Endothelial cell of umbilical vein (primary cell): Measurements from ENCODE around the gene DPP10. TPM values are rescaled to one million over a fixed set of nuclear protein-coding genes. Genes with fewer than 3 reads are reported as not detected.

Experiments used
- BruUV-seq: library from RNA; stranded (reverse); fragments of 400-500 nt; replicated peaks from 2 replicates; lab custom pipeline; 2021; lab: Mats Ljungman, UMichigan
- CTCF ChIA-PET: fragments of 300-600, 350-600 bp; sonication (Branson Sonifier 250); formaldehyde crosslinking; loops from one replicate; lab custom pipeline; 2021; ENCODE audit warnings: antibody characterized with exemption, inconsistent platforms; lab: Charles Lee
- POLR2A ChIA-PET: fragments of 300-600, 350-600 bp; sonication (Branson Sonifier 250); formaldehyde crosslinking; loops from one replicate; lab custom pipeline; 2021; ENCODE audit warnings: antibody characterized with exemption, inconsistent platforms; lab: Charles Lee
- DNase-seq: peaks from one replicate; pipeline ENCODE4 v3.0.0-alpha.2; 2011; ENCODE audit warnings: low read depth, low spot score
- FAIRE-seq: peaks from 2 replicates; lab custom pipeline; 2011; peaks lifted over from hg19 to GRCh38; lab: Jason Lieb, UNC
- H2AFZ ChIP-seq: 2 replicates; pipeline ENCODE4 v1.6.0; 2012; ENCODE audit warnings: low read depth, low read length, control low read depth, inconsistent platforms
- H3K27ac ChIP-seq: 2 replicates; pipeline ENCODE4 v1.5.1; 2011; ENCODE audit warnings: low read depth, mild to moderate bottlenecking, control low read depth, low read length, moderate library complexity; ENCODE audit not compliant: insufficient read depth
- H3K27me3 ChIP-seq, 2 experiments: 2 replicates each; pipeline versions ENCODE4 v1.6.0 to v1.6.1; 2011; ENCODE audit warnings: low read length in 2 of 2, mixed read lengths in 1 of 2; ENCODE audit not compliant: control insufficient read depth in 2 of 2, insufficient read depth in 2 of 2
- H3K36me3 ChIP-seq, 2 experiments: 2 replicates in 1 of 2; 3 replicates in 1 of 2; pipeline ENCODE4 v1.5.1; 2011; ENCODE audit warnings: low read length in 2 of 2, mild to moderate bottlenecking in 1 of 2, moderate library complexity in 1 of 2; ENCODE audit not compliant: control insufficient read depth in 2 of 2, insufficient read depth in 2 of 2; ENCODE audit errors: extremely low read depth in 1 of 2
- H3K4me1 ChIP-seq: 3 replicates; pipeline ENCODE4 v1.5.1; 2011; ENCODE audit warnings: mild to moderate bottlenecking, low read length; ENCODE audit not compliant: control insufficient read depth, insufficient read depth; ENCODE audit errors: extremely low read depth
- H3K4me2 ChIP-seq: 2 replicates; pipeline ENCODE4 v1.6.1; 2011; ENCODE audit warnings: low read length, control low read depth, mixed read lengths; ENCODE audit not compliant: insufficient read depth
- H3K4me3 ChIP-seq, 3 experiments: fragments of 200-600 bp in 1 of 3; sonication (generic), shearing (Covaris generic) in 1 of 3; replicated peaks in 1 of 3; 2 replicates each; pipeline ENCODE4 v1.5.1; 2011 to 2016; ENCODE audit warnings: control low read depth in 3 of 3, low read length in 3 of 3, mild to moderate bottlenecking in 2 of 3, inconsistent platforms in 1 of 3, low read depth in 1 of 3, moderate library complexity in 1 of 3; ENCODE audit not compliant: insufficient read depth in 1 of 3
- H3K79me2 ChIP-seq: 2 replicates; pipeline ENCODE4 v1.6.0; 2012; ENCODE audit warnings: low read length, inconsistent platforms; ENCODE audit not compliant: control insufficient read depth, insufficient read depth
- H3K9ac ChIP-seq: replicated peaks from 2 replicates; pipeline ENCODE3; 2011; ENCODE audit warnings: low read length, control low read depth; ENCODE audit not compliant: insufficient read depth; ENCODE audit errors: extremely low read depth
- H3K9me1 ChIP-seq: replicated peaks from 3 replicates; pipeline ENCODE4 v1.6.0; 2011; ENCODE audit warnings: mild to moderate bottlenecking, low read length; ENCODE audit not compliant: control insufficient read depth, insufficient read depth; ENCODE audit errors: extremely low read depth
- H3K9me3 ChIP-seq: replicated peaks from 2 replicates; pipeline ENCODE4 v1.5.1; 2012; ENCODE audit warnings: low read length, inconsistent platforms; ENCODE audit not compliant: control insufficient read depth, insufficient read depth
- H4K20me1 ChIP-seq: replicated peaks from 2 replicates; pipeline ENCODE3; 2011; ENCODE audit warnings: mild to moderate bottlenecking, low read length; ENCODE audit not compliant: control insufficient read depth, insufficient read depth; ENCODE audit errors: extremely low read depth
- CTCF ChIP-seq, 2 donors: IDR thresholded peaks; 1 replicate in 1 of 2; 2 replicates in 1 of 2; pipeline ENCODE4 v1.5.1; 2011; ENCODE audit warnings: low read length in 2 of 2, mild to moderate bottlenecking in 2 of 2, moderate library complexity in 2 of 2, control low read depth in 1 of 2, inconsistent platforms in 1 of 2, low read depth in 1 of 2; ENCODE audit not compliant: insufficient read depth in 1 of 2; ENCODE audit errors: extremely low read depth in 1 of 2
- EZH2 ChIP-seq: IDR thresholded peaks from 2 replicates; pipeline ENCODE4 v1.6.1; 2012; ENCODE audit warnings: borderline replicate concordance, low read depth, mild to moderate bottlenecking, moderate library complexity, low read length, inconsistent platforms; ENCODE audit not compliant: severe bottlenecking
- FOS ChIP-seq: IDR thresholded peaks from 2 replicates; pipeline ENCODE4 v1.6.1; 2011; ENCODE audit warnings: mild to moderate bottlenecking, low read length, moderate library complexity, borderline replicate concordance; ENCODE audit not compliant: insufficient read depth
- GATA2 ChIP-seq: IDR thresholded peaks from 2 replicates; pipeline ENCODE4 v1.7.0; 2011; ENCODE audit warnings: low read depth, mild to moderate bottlenecking, moderate library complexity, mixed read lengths, low read length; ENCODE audit not compliant: insufficient read length, insufficient read depth
- JUN ChIP-seq: IDR thresholded peaks from 2 replicates; pipeline ENCODE4 v1.6.1; 2011; ENCODE audit warnings: borderline replicate concordance, low read depth; ENCODE audit not compliant: insufficient read length, insufficient read depth
- MYC ChIP-seq: IDR thresholded peaks from one replicate; pipeline ENCODE4 v1.6.1; 2011; ENCODE audit warnings: mild to moderate bottlenecking, low read depth, low read length
- POLR2A ChIP-seq: IDR thresholded peaks from 2 replicates; pipeline ENCODE4 v1.6.1; 2012; ENCODE audit warnings: low read depth, mild to moderate bottlenecking, control low read depth, low read length
- POLR2AphosphoS5 ChIP-seq: IDR thresholded peaks from 2 replicates; pipeline ENCODE4 v1.6.1; 2012; ENCODE audit warnings: low read depth, mild to moderate bottlenecking, control low read depth, low read length, moderate library complexity; ENCODE audit not compliant: insufficient read depth
- dilution Hi-C: fragments of 300-500 bp; cut with MboI; formaldehyde crosslinking; loops from one replicate; pipeline ENCODE4 v1.15.0; 2019; ENCODE audit warnings: low sequenced_read_pairs; ENCODE audit not compliant: extremely low pct_ligation_motif_present
- intact Hi-C: fragments of 100-400 bp; cut with micrococcal nuclease; formaldehyde crosslinking; loops from one replicate; pipeline ENCODE4 v1.10.0; 2022
- polyA plus RNA-seq, 4 experiments: library from polyadenylated mRNA; depleted of rRNA in 3 of 4; stranded (reverse) in 3 of 4; unstranded in 1 of 4; fragments of >200 nt; gene quantifications; 2 replicates each; pipeline versions ENCODE4 v1.2.1 to v1.2.3, GENCODE V29; 2011 to 2012; ENCODE audit warnings: missing spikeins in 1 of 4
- total RNA-seq: library from RNA; stranded (reverse); gene quantifications from 2 replicates; pipeline ENCODE4 v1.2.3, GENCODE V29; 2021
- TF ChIP-seq, protein P1 (sequence below): IDR thresholded peaks from 2 replicates; pipeline ENCODE4 v1.6.1; 2011; ENCODE audit not compliant: insufficient read depth, insufficient read length

The DPP10 gene
- total and polyA plus RNA-seq, 2 donors (not counting 3 experiments of a cell fraction or from before 2014, with no cell fraction given): not detected

GRCh38 chr2:115374981-115375380, 932.5 kb downstream of the DPP10 start:
- no TSS peak for BruUV-seq
- ChIA-PET CTCF (no interaction called here), POLR2A (no interaction called here)
- H3K4me2 ChIP-seq: no peak overlapping the region
- H3K4me3 ChIP-seq: no peak overlapping the region
- no peaks in the 10 kb centered on the region for H3K9me1 ChIP-seq
- intact Hi-C loops (no loop called here), dilution Hi-C loops (no loop called here)
- H2AFZ ChIP-seq: no peak overlapping the region
- peaks cover 7% of the 10 kb centered on the region for H3K9me3 ChIP-seq
- H4K20me1 ChIP-seq: no peaks in the 10 kb centered on the region
- no peak overlapping the region for H3K27ac ChIP-seq
- DNase-seq (no peak), FAIRE-seq (no peak)
- TF ChIP-seq MYC: no peak
- TF ChIP-seq JUN: no peak
- TF ChIP-seq CTCF (IDR thresholded peaks at IDR 0.05; ENCODE audit: extremely low read depth in 1 of 2, insufficient read depth in 1 of 2, low read depth in 1 of 2, low read length in 2 of 2): no peak
- no peak for TF ChIP-seq POLR2A
- TF ChIP-seq FOS: no peak
- TF ChIP-seq GATA2: no peak
- TF ChIP-seq POLR2AphosphoS5: no peak
- TF ChIP-seq, protein P1, sequence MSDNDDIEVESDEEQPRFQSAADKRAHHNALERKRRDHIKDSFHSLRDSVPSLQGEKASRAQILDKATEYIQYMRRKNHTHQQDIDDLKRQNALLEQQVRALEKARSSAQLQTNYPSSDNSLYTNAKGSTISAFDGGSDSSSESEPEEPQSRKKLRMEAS: no peak
- no peak for TF ChIP-seq EZH2
- no peaks in the 10 kb centered on the region for H3K79me2 ChIP-seq
- no peaks in the 10 kb centered on the region for H3K36me3 ChIP-seq
- H3K27me3 ChIP-seq: no peaks in the 10 kb centered on the region
- no peaks in the 10 kb centered on the region for H3K4me1 ChIP-seq
- no peak overlapping the region for H3K9ac ChIP-seq
